Keratinocyte (primary cell): ENCODE measurements around the gene AP4M1. TPM values are rescaled to one million over a fixed set of nuclear protein-coding genes. Genes with fewer than 3 reads are reported as not detected.
A peak's percentile ranks its signal among the peaks of the same experiment; 100 is the strongest.

Experiments
- DNase-seq: peaks from one replicate; pipeline ENCODE4 v3.0.0-alpha.2; 2011; ENCODE audit warnings: low read depth, missing footprints, low spot score
- FAIRE-seq: peaks from 2 replicates; lab custom pipeline; 2011; peaks lifted over from hg19 to GRCh38; lab: Jason Lieb, UNC
- H2AFZ ChIP-seq: 2 replicates; pipeline ENCODE4 v1.6.0; 2012; ENCODE audit warnings: low read length, control low read depth, inconsistent platforms; ENCODE audit not compliant: control insufficient read depth
- H3K27ac ChIP-seq: 2 replicates; pipeline ENCODE4 v1.5.1; 2011; ENCODE audit warnings: low read length; ENCODE audit not compliant: control insufficient read depth, insufficient read depth
- H3K27me3 ChIP-seq: 3 replicates; pipeline ENCODE4 v1.6.0; 2011; ENCODE audit warnings: low read length; ENCODE audit not compliant: control insufficient read depth, insufficient read depth; ENCODE audit errors: extremely low read depth
- H3K36me3 ChIP-seq, 2 experiments: 2 replicates in 1 of 2; 3 replicates in 1 of 2; pipeline ENCODE4 v1.5.1; 2011; ENCODE audit warnings: low read length in 2 of 2, mild to moderate bottlenecking in 1 of 2; ENCODE audit not compliant: control insufficient read depth in 2 of 2, insufficient read depth in 2 of 2; ENCODE audit errors: extremely low read depth in 1 of 2
- H3K4me1 ChIP-seq: 3 replicates; pipeline ENCODE4 v1.5.1; 2011; ENCODE audit warnings: low read length; ENCODE audit not compliant: control insufficient read depth, insufficient read depth; ENCODE audit errors: extremely low read depth
- H3K4me2 ChIP-seq: 3 replicates; pipeline ENCODE4 v1.6.0; 2011; ENCODE audit warnings: low read depth, low read length; ENCODE audit not compliant: control insufficient read depth, insufficient read depth; ENCODE audit errors: extremely low read depth
- H3K4me3 ChIP-seq, 3 experiments: fragments of 200-600 bp in 1 of 3; sonication (generic) in 1 of 3; 2 replicates in 2 of 3; 3 replicates in 1 of 3; pipeline ENCODE4 v1.5.1; 2011 to 2016; ENCODE audit warnings: low read length in 3 of 3, mild to moderate bottlenecking in 3 of 3, control low read depth in 2 of 3, inconsistent platforms in 1 of 3, low read depth in 1 of 3, mixed read lengths in 1 of 3, mixed run types in 1 of 3, moderate library complexity in 1 of 3; ENCODE audit not compliant: control insufficient read depth in 2 of 3, insufficient read depth in 2 of 3; ENCODE audit errors: extremely low read depth in 1 of 3
- H3K79me2 ChIP-seq: 2 replicates; pipeline ENCODE4 v1.6.0; 2012; ENCODE audit warnings: low read length; ENCODE audit not compliant: control insufficient read depth, insufficient read depth
- H3K9ac ChIP-seq: 3 replicates; pipeline ENCODE4 v1.6.0; 2011; ENCODE audit warnings: low read length; ENCODE audit not compliant: control insufficient read depth, insufficient read depth; ENCODE audit errors: extremely low read depth
- H3K9me1 ChIP-seq: 3 replicates; pipeline ENCODE4 v1.6.0; 2011; ENCODE audit warnings: low read length; ENCODE audit not compliant: control insufficient read depth, insufficient read depth; ENCODE audit errors: extremely low read depth
- H3K9me3 ChIP-seq: 2 replicates; pipeline ENCODE4 v1.5.1; 2012; ENCODE audit warnings: low read depth, low read length; ENCODE audit not compliant: control insufficient read depth
- H4K20me1 ChIP-seq: 3 replicates; pipeline ENCODE4 v1.6.0; 2011; ENCODE audit warnings: low read length; ENCODE audit not compliant: control insufficient read depth, insufficient read depth; ENCODE audit errors: extremely low read depth
- EZH2 ChIP-seq: IDR thresholded peaks from one replicate; pipeline ENCODE4 v1.6.1; 2012; ENCODE audit warnings: inconsistent platforms, mild to moderate bottlenecking, low read length, moderate library complexity
- dilution Hi-C: fragments of 300-500 bp; cut with MboI; formaldehyde crosslinking; loops from one replicate; pipeline ENCODE4 v1.7.0; 2020; ENCODE audit warnings: low sequenced_read_pairs; ENCODE audit not compliant: extremely low pct_ligation_motif_present
- polyA plus RNA-seq, 5 experiments: library from polyadenylated mRNA; depleted of rRNA in 3 of 5; stranded (reverse) in 3 of 5; stranded (forward) in 1 of 5; unstranded in 1 of 5; fragments of >200 nt; gene quantifications; 1 replicate in 1 of 5; 2 replicates in 3 of 5; 3 replicates in 1 of 5; pipeline versions ENCODE4 v1.2.1 to v1.2.3, GENCODE V29; 2011 to 2012; ENCODE audit warnings: missing spikeins in 2 of 5, low read depth in 1 of 5, low replicate concordance in 1 of 5
- TF ChIP-seq, protein P1 (sequence below), 3 experiments: IDR thresholded peaks in 1 of 3; conservative IDR thresholded peaks in 1 of 3; optimal IDR thresholded peaks in 1 of 3; 2 replicates in 2 of 3; 3 replicates in 1 of 3; pipeline versions ENCODE3 to v1.5.1; 2011; ENCODE audit warnings: low read length in 3 of 3, mild to moderate bottlenecking in 3 of 3, moderate library complexity in 2 of 3, control low read depth in 1 of 3, inconsistent platforms in 1 of 3; ENCODE audit not compliant: insufficient read depth in 2 of 3; ENCODE audit errors: extremely low read depth in 1 of 3

AP4M1 gene
- polyA plus RNA-seq, 1 donor (not counting 4 experiments of a cell fraction or from before 2014, with no cell fraction given) = 14.2 TPM

DNA sequence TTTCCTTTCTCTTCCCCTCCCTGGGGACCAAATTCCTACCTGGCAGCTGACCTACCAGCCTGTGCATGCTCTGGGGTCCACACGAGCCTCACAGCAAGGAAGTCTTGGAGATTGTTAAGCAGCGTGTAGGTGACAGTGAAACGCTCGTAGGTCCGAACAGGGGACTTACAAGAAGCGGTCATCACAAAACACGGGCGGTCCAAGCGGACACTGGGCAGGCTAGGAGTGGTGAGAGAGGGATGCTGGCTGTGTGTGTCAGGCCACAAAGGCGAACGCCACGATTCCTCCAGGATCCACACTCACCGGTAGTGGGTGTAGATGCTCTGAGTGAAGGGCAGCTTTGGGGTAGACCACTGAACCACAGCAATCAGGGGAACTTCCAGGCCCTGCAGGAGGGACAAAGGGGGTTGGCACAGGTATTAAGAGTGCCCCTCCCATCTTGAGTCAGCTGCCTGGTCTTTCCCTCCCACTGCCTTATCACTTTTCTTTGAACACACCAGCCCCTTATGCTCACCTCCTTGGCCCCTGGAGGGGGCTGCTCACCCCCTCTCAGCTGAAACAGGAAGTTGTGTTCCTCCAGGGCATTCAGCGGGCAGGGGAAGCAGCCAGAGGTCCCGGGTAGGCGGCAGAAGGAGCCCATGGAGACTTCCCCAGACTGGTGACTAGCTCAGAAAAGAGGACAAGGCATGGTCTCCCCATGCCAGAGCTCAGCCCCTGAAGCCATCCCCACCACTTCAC, 55.1 kb downstream of the AP4M1 start:
- peak overlapping the region; percentile 78 for H3K4me2 ChIP-seq
- H3K4me1 ChIP-seq = peaks cover 19% of the 10 kb centered on the region
- no peaks in the 10 kb centered on the region for H3K27me3 ChIP-seq
- H3K27ac ChIP-seq = no peak overlapping the region
- H3K9me3 ChIP-seq = no peaks in the 10 kb centered on the region
- DNase-seq = no peak
- H2AFZ ChIP-seq = no peak overlapping the region
- no peak for FAIRE-seq
- H3K9ac ChIP-seq = no peak overlapping the region
- H3K79me2 ChIP-seq = peaks cover 5% of the 10 kb centered on the region
- H3K9me1 ChIP-seq = no peaks in the 10 kb centered on the region
- dilution Hi-C loops = no loop called here
- TF ChIP-seq EZH2 = no peak
- TF ChIP-seq, protein P1, sequence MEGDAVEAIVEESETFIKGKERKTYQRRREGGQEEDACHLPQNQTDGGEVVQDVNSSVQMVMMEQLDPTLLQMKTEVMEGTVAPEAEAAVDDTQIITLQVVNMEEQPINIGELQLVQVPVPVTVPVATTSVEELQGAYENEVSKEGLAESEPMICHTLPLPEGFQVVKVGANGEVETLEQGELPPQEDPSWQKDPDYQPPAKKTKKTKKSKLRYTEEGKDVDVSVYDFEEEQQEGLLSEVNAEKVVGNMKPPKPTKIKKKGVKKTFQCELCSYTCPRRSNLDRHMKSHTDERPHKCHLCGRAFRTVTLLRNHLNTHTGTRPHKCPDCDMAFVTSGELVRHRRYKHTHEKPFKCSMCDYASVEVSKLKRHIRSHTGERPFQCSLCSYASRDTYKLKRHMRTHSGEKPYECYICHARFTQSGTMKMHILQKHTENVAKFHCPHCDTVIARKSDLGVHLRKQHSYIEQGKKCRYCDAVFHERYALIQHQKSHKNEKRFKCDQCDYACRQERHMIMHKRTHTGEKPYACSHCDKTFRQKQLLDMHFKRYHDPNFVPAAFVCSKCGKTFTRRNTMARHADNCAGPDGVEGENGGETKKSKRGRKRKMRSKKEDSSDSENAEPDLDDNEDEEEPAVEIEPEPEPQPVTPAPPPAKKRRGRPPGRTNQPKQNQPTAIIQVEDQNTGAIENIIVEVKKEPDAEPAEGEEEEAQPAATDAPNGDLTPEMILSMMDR (optimal IDR thresholded peaks at IDR 0.05 in 1 of 3, IDR thresholded peaks at IDR 0.05 in 1 of 3, conservative IDR thresholded peaks at IDR 0.05 in 1 of 3; ENCODE audit: extremely low read depth in 1 of 3, insufficient read depth in 2 of 3, low read length in 3 of 3) = no peak
- peaks cover 7% of the 10 kb centered on the region for H4K20me1 ChIP-seq
- no peak overlapping the region for H3K4me3 ChIP-seq
- peaks cover 16 to 28% of the 10 kb centered on the region in 2 experiments for H3K36me3 ChIP-seq

DNA sequence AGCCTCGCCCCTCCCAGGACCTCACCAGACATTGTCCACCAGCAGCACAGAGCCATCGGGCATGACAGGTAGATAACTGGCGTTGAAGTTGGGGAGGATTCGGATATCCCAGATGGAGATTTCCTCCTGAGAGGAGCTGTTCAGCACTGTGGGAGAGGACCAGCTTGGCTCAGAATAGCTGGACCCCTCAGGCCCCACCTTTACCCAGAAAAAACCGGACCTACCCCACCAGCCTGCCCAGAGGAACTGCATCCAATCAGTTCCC, 55.6 kb downstream of the AP4M1 start:
- H3K27me3 ChIP-seq = no peaks in the 10 kb centered on the region
- peaks cover 5% of the 10 kb centered on the region for H3K79me2 ChIP-seq
- dilution Hi-C loops = no loop called here
- TF ChIP-seq EZH2 = no peak
- TF ChIP-seq, protein P1 (optimal IDR thresholded peaks at IDR 0.05 in 1 of 3, IDR thresholded peaks at IDR 0.05 in 1 of 3, conservative IDR thresholded peaks at IDR 0.05 in 1 of 3; ENCODE audit: extremely low read depth in 1 of 3, insufficient read depth in 2 of 3, low read length in 3 of 3) = no peak
- no peaks in the 10 kb centered on the region for H3K9me1 ChIP-seq
- H3K36me3 ChIP-seq = peaks cover 16 to 28% of the 10 kb centered on the region in 2 experiments
- FAIRE-seq (no peak), DNase-seq (no peak)
- H2AFZ ChIP-seq = no peak overlapping the region
- peak overlapping the region in 1 of 3 experiments; percentile 63 for H3K4me3 ChIP-seq
- peak overlapping the region; percentile 78 for H3K4me2 ChIP-seq
- peaks cover 7% of the 10 kb centered on the region for H4K20me1 ChIP-seq
- peaks cover 19% of the 10 kb centered on the region for H3K4me1 ChIP-seq
- H3K9me3 ChIP-seq = no peaks in the 10 kb centered on the region
- no peak overlapping the region for H3K9ac ChIP-seq
- H3K27ac ChIP-seq = no peak overlapping the region
